Stomach (tissue), 4 donors: Measurements from ENCODE around the gene BST1.

Experiments used
- EP300 ChIP-seq: sonication (generic); formaldehyde crosslinking; IDR thresholded peaks from one replicate; pipeline ENCODE4 v1.6.1; 2017; ENCODE audit warnings: antibody characterized with exemption
- POLR2A ChIP-seq, 4 donors: fragments of 450-650 bp; IDR thresholded peaks; one replicate each; pipeline ENCODE4 v1.6.1; 2016; ENCODE audit warnings: antibody characterized with exemption in 4 of 4, control low read depth in 2 of 4, mild to moderate bottlenecking in 1 of 4, moderate library complexity in 1 of 4
- POLR2AphosphoS5 ChIP-seq, 3 donors: sonication (generic); formaldehyde crosslinking; IDR thresholded peaks; one replicate each; pipeline ENCODE4 v1.6.1; 2016; ENCODE audit warnings: antibody characterized with exemption in 3 of 3
- TF ChIP-seq, protein P1 (sequence below), 7 experiments: fragments of 450-650 bp in 4 of 7; fragments of 200-600 bp in 3 of 7; sonication (generic) in 3 of 7; IDR thresholded peaks; one replicate each; pipeline ENCODE4 v1.5.1; 2016 to 2019; ENCODE audit warnings: antibody characterized with exemption in 7 of 7, control low read depth in 2 of 7, mild to moderate bottlenecking in 1 of 7

GRCh38 chr4:15736514-15737050 is 33.7 kb downstream of the BST1 start:
- no peak for TF ChIP-seq POLR2A (IDR thresholded peaks at IDR 0.05)
- TF ChIP-seq, protein P1, sequence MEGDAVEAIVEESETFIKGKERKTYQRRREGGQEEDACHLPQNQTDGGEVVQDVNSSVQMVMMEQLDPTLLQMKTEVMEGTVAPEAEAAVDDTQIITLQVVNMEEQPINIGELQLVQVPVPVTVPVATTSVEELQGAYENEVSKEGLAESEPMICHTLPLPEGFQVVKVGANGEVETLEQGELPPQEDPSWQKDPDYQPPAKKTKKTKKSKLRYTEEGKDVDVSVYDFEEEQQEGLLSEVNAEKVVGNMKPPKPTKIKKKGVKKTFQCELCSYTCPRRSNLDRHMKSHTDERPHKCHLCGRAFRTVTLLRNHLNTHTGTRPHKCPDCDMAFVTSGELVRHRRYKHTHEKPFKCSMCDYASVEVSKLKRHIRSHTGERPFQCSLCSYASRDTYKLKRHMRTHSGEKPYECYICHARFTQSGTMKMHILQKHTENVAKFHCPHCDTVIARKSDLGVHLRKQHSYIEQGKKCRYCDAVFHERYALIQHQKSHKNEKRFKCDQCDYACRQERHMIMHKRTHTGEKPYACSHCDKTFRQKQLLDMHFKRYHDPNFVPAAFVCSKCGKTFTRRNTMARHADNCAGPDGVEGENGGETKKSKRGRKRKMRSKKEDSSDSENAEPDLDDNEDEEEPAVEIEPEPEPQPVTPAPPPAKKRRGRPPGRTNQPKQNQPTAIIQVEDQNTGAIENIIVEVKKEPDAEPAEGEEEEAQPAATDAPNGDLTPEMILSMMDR (IDR thresholded peaks at IDR 0.05): no peak
- no peak for TF ChIP-seq POLR2AphosphoS5 (IDR thresholded peaks at IDR 0.05)
- no peak for TF ChIP-seq EP300
